ENCODE results near the gene ADGRG6. TPM values are rescaled to one million over a fixed set of nuclear protein-coding genes. Genes with fewer than 3 reads are reported as not detected.

ADGRG6 gene
- total and polyA plus RNA-seq, 2 experiments from 2014 or later: 0.38 to 1.5 TPM

- no peaks in the 10 kb centered on the region for H3K27me3 ChIP-seq (replicated peaks; ENCODE audit: insufficient read depth)
- H4K20me1 ChIP-seq (ENCODE audit: insufficient read depth): no peaks in the 10 kb centered on the region
- peak; percentile 83 for DNase-seq
- TF ChIP-seq EZH2 (IDR thresholded peaks at IDR 0.05; ENCODE audit: insufficient read depth, poor library complexity, severe bottlenecking) (no peak), EZH2phosphoT487 (IDR thresholded peaks at IDR 0.05; ENCODE audit: insufficient read depth, low read depth) (0 out of 2 replicates have a peak, but pooled peaks have one; percentile 63)
- no peaks in the 10 kb centered on the region for H3K9me3 ChIP-seq (ENCODE audit: low read depth)
- in situ Hi-C loops (cut with MboI): no loop called here
- H2AFZ ChIP-seq: peak overlapping the region; percentile 4; the same call in 1 of the 2 replicates
- H3K9ac ChIP-seq: peak overlapping the region; percentile 9; the same call in 1 of the 2 replicates
- 29 to 31% methylated on average over 5 of the region's 5 CpGs for WGBS, 2 experiments (ENCODE audit: low coverage in 1 of 2, low lambda C conversion rate in 2 of 2, missing lambda C conversion rate in 2 of 2)
- H3K79me2 ChIP-seq (ENCODE audit: insufficient read depth): no peaks in the 10 kb centered on the region
- H3K36me3 ChIP-seq (ENCODE audit: low read depth): no peaks in the 10 kb centered on the region
- 0 out of 2 replicates have a peak, but pooled peaks cover 5% of the 10 kb centered on the region for H3F3A ChIP-seq (ENCODE audit: insufficient read depth)
- peak overlapping the region; percentile 28 for H3K27ac ChIP-seq
- H3K4me3 ChIP-seq: no peak overlapping the region
- no peak overlapping the region for H3K4me2 ChIP-seq (ENCODE audit: unreplicated experiment)
- H3K4me1 ChIP-seq (ENCODE audit: insufficient read depth): peaks cover 10% of the 10 kb centered on the region
- H3K9me2 ChIP-seq (ENCODE audit: insufficient read depth): no peaks in the 10 kb centered on the region
Observed at GRCh38 chr6:142356201-142356883, 54.5 kb downstream of the ADGRG6 start.

DNA sequence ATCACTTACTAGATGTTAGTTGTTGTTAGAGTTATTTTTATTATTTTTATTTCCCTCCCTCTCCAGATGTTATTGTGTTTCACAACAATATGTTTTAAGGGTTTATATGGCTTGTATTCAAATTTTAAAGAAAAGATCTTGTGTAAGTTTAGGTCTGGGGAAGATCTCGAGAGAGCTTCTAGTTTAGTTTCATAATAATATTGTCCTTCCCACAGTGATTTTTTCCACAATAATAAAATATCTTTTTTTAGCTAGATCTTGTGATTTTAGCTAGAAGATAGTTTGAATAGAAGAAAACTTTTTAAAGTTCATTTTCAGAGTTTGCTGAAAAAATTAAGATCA lies 55.0 kb downstream of the ADGRG6 start:
- Histone ChIP-seq H3K27ac (peak overlapping the region; percentile 28), H3K36me3 (ENCODE audit: low read depth) (no peaks in the 10 kb centered on the region), H3K9me2 (ENCODE audit: insufficient read depth) (no peaks in the 10 kb centered on the region), H3K9me3 (ENCODE audit: low read depth) (no peaks in the 10 kb centered on the region), H3K4me1 (ENCODE audit: insufficient read depth) (peaks cover 15% of the 10 kb centered on the region), H3K79me2 (ENCODE audit: insufficient read depth) (no peaks in the 10 kb centered on the region), H3K4me3 (no peak overlapping the region), H3K4me2 (ENCODE audit: unreplicated experiment) (peak overlapping the region; percentile 37), H3F3A (ENCODE audit: insufficient read depth) (0 out of 2 replicates have a peak, but pooled peaks cover 9% of the 10 kb centered on the region), H2AFZ (peak overlapping the region; percentile 4; the same call in 1 of the 2 replicates), H3K9ac (peak overlapping the region; percentile 8; the same call in 1 of the 2 replicates), H3K27me3 (replicated peaks; ENCODE audit: insufficient read depth) (no peaks in the 10 kb centered on the region), H4K20me1 (ENCODE audit: insufficient read depth) (no peaks in the 10 kb centered on the region)
- 37 to 46% methylated on average over 1 of the region's 1 CpG for WGBS, 2 experiments (ENCODE audit: low coverage in 1 of 2, low lambda C conversion rate in 2 of 2, missing lambda C conversion rate in 2 of 2)
- in situ Hi-C loops (cut with MboI): no loop called here
- DNase-seq: no peak
- TF ChIP-seq EZH2 (IDR thresholded peaks at IDR 0.05; ENCODE audit: insufficient read depth, poor library complexity, severe bottlenecking): no peak
- no peak for TF ChIP-seq EZH2phosphoT487 (IDR thresholded peaks at IDR 0.05; ENCODE audit: insufficient read depth, low read depth)

GRCh38 chr6:142357879-142358278 lies 56.1 kb downstream of the ADGRG6 start:
- in situ Hi-C loops (cut with MboI): no loop called here
- Histone ChIP-seq H2AFZ (no peak overlapping the region), H3K4me1 (ENCODE audit: insufficient read depth) (peaks cover 23% of the 10 kb centered on the region), H3K36me3 (ENCODE audit: low read depth) (no peaks in the 10 kb centered on the region), H3K27ac (no peak overlapping the region), H3K27me3 (replicated peaks; ENCODE audit: insufficient read depth) (no peaks in the 10 kb centered on the region), H3F3A (ENCODE audit: insufficient read depth) (peaks cover 19% of the 10 kb centered on the region; the same call in 1 of the 2 replicates), H3K79me2 (ENCODE audit: insufficient read depth) (no peaks in the 10 kb centered on the region), H3K9ac (no peak overlapping the region), H3K9me2 (ENCODE audit: insufficient read depth) (no peaks in the 10 kb centered on the region), H4K20me1 (ENCODE audit: insufficient read depth) (no peaks in the 10 kb centered on the region), H3K4me2 (ENCODE audit: unreplicated experiment) (no peak overlapping the region), H3K4me3 (no peak overlapping the region), H3K9me3 (ENCODE audit: low read depth) (no peaks in the 10 kb centered on the region)
- DNase-seq: peak; percentile 26
- TF ChIP-seq EZH2phosphoT487 (IDR thresholded peaks at IDR 0.05; ENCODE audit: insufficient read depth, low read depth) (no peak), EZH2 (IDR thresholded peaks at IDR 0.05; ENCODE audit: insufficient read depth, poor library complexity, severe bottlenecking) (no peak)

- Histone ChIP-seq H4K20me1 (ENCODE audit: insufficient read depth) (no peaks in the 10 kb centered on the region), H3K79me2 (ENCODE audit: insufficient read depth) (no peaks in the 10 kb centered on the region), H3K4me3 (no peak overlapping the region), H3K27ac (no peak overlapping the region), H3K4me2 (ENCODE audit: unreplicated experiment) (no peak overlapping the region), H3K36me3 (ENCODE audit: low read depth) (no peaks in the 10 kb centered on the region), H3K27me3 (replicated peaks; ENCODE audit: insufficient read depth) (no peaks in the 10 kb centered on the region), H3K9me2 (ENCODE audit: insufficient read depth) (no peaks in the 10 kb centered on the region), H2AFZ (no peak overlapping the region), H3K9me3 (ENCODE audit: low read depth) (no peaks in the 10 kb centered on the region), H3F3A (ENCODE audit: insufficient read depth) (peaks cover 19% of the 10 kb centered on the region; the same call in 1 of the 2 replicates), H3K4me1 (ENCODE audit: insufficient read depth) (peaks cover 23% of the 10 kb centered on the region), H3K9ac (no peak overlapping the region)
- in situ Hi-C loops (cut with MboI): no loop called here
- TF ChIP-seq EZH2phosphoT487 (IDR thresholded peaks at IDR 0.05; ENCODE audit: insufficient read depth, low read depth) (no peak), EZH2 (IDR thresholded peaks at IDR 0.05; ENCODE audit: insufficient read depth, poor library complexity, severe bottlenecking) (no peak)
- DNase-seq: no peak
- 96 to 100% methylated on average over 2 of the region's 2 CpGs for WGBS, 2 experiments (ENCODE audit: low coverage in 1 of 2, low lambda C conversion rate in 2 of 2, missing lambda C conversion rate in 2 of 2)
Observed at GRCh38 chr6:142359271-142359960, 57.6 kb downstream of the ADGRG6 start.
